ENCODE measurements around the gene SACS.

DNA sequence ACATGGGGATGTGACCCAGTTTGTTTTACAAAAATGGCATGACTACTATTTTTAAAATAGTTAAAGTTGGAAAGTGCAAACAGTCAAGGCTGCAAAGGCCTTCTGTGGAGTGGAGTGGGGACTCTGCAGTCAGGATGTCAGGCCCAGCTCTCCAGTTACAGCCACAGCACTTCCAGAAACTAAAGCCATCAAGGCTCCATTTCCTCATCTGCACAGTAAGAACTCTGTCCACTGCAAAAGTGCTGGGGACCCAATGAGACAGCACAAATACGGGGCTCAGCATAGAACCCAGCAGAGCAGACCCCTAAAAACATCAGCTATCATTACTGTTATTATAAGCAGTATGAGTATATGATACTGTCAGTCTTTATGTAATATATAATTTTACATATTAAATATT lies 73.6 kb downstream of the SACS start:
- TF ChIP-seq, protein P1, sequence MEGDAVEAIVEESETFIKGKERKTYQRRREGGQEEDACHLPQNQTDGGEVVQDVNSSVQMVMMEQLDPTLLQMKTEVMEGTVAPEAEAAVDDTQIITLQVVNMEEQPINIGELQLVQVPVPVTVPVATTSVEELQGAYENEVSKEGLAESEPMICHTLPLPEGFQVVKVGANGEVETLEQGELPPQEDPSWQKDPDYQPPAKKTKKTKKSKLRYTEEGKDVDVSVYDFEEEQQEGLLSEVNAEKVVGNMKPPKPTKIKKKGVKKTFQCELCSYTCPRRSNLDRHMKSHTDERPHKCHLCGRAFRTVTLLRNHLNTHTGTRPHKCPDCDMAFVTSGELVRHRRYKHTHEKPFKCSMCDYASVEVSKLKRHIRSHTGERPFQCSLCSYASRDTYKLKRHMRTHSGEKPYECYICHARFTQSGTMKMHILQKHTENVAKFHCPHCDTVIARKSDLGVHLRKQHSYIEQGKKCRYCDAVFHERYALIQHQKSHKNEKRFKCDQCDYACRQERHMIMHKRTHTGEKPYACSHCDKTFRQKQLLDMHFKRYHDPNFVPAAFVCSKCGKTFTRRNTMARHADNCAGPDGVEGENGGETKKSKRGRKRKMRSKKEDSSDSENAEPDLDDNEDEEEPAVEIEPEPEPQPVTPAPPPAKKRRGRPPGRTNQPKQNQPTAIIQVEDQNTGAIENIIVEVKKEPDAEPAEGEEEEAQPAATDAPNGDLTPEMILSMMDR (IDR thresholded peaks at IDR 0.05) = no peak
- TF ChIP-seq POLR2A (IDR thresholded peaks at IDR 0.05) (no peak), EP300 (IDR thresholded peaks at IDR 0.05) (no peak)
